Kidney (tissue), 14 donors: ENCODE results near the gene CALML6. TPM values are rescaled to one million over a fixed set of nuclear protein-coding genes. Genes with fewer than 3 reads are reported as not detected.
"Not testable (repeated sequence)": the region's sequence is repeated elsewhere in the genome, so short reads cannot be mapped to it uniquely, and the experiment has no call there.

Experiments used
- DNase-seq, 5 donors: peaks; one replicate each; pipeline ENCODE4 v3.0.0-alpha.2; 2013 to 2020
- FAIRE-seq: peaks from 2 replicates; lab custom pipeline; 2012; peaks lifted over from hg19 to GRCh38; lab: Jason Lieb, UNC
- H3K27ac ChIP-seq, 2 donors: one replicate each; pipeline ENCODE4 v1.7.0; 2013; ENCODE audit warnings: low read depth in 2 of 2, low read length in 2 of 2, inconsistent platforms in 1 of 2
- H3K27me3 ChIP-seq: one replicate; pipeline ENCODE4 v1.7.1; 2013; ENCODE audit warnings: low read length, inconsistent platforms; ENCODE audit not compliant: control insufficient read depth, insufficient read depth
- H3K36me3 ChIP-seq, 3 donors: one replicate each; pipeline versions ENCODE4 v1.7.0 to v1.7.1; 2013; ENCODE audit warnings: low read length in 3 of 3, control low read depth in 1 of 3, inconsistent platforms in 1 of 3; ENCODE audit not compliant: insufficient read depth in 3 of 3, control insufficient read depth in 2 of 3
- H3K4me1 ChIP-seq, 3 donors: one replicate each; pipeline versions ENCODE4 v1.7.0 to v1.7.1; 2013; ENCODE audit warnings: low read length in 3 of 3, inconsistent platforms in 1 of 3, low read depth in 1 of 3; ENCODE audit not compliant: control insufficient read depth in 2 of 3, insufficient read depth in 2 of 3
- H3K4me3 ChIP-seq, 3 donors: one replicate each; pipeline versions ENCODE4 v1.7.0 to v1.8.1; 2013; ENCODE audit warnings: low read length in 3 of 3, control low read depth in 1 of 3, inconsistent platforms in 1 of 3
- H3K9ac ChIP-seq, 3 donors: one replicate each; pipeline versions ENCODE4 v1.7.0 to v1.7.1; 2013; ENCODE audit warnings: low read length in 3 of 3, control low read depth in 1 of 3, inconsistent platforms in 1 of 3
- H3K9me3 ChIP-seq, 3 donors: one replicate each; pipeline versions ENCODE4 v1.7.0 to v1.7.1; 2013; ENCODE audit warnings: low read length in 3 of 3, control low read depth in 1 of 3, inconsistent platforms in 1 of 3; ENCODE audit not compliant: control insufficient read depth in 2 of 3, insufficient read depth in 1 of 3
- CTCF ChIP-seq: IDR thresholded peaks from 3 replicates; pipeline ENCODE4 v1.5.1; 2012; ENCODE audit warnings: mild to moderate bottlenecking, moderate library complexity, borderline replicate concordance; ENCODE audit not compliant: insufficient read depth; ENCODE audit errors: extremely low read depth
- intact Hi-C: fragments of 100-400 bp; cut with DNase I; formaldehyde crosslinking; loops from one replicate; pipeline ENCODE4 v1.11.1; 2022
- polyA plus RNA-seq: library from polyadenylated mRNA; stranded (reverse); fragments of 350-450 nt; fragmentation: Illumina TruSeq; extraction: RNeasy Lipid Tissue Mini Kit (QIAGEN cat#74804); gene quantifications from one replicate; pipeline ENCODE4 v1.2.3, GENCODE V29; 2014; ENCODE audit warnings: low read depth, low replicate concordance; ENCODE audit not compliant: insufficient read depth
- total RNA-seq: library from RNA; stranded (reverse); fragmentation: NEBNext Ultra II Directional; extraction: Animal tissue kit (Norgen Biotek cat#: 25700); gene quantifications from one replicate; pipeline ENCODE4 v1.2.1, GENCODE V29; 2021
- donor health status: control.
- donor health status: control.
- donor health status: control.
- donor health status: control.
- donor health status: control.
- donor health status: DM: yes; HTN: yes; CAD: no.
- donor health status: Normal renal cell carcinoma (clear cell type).

CALML6 gene
- total and polyA plus RNA-seq, 2 donors from 2014 or later = 0.13 to 1.2 TPM

GRCh38 chr1:1929639-1930545 lies 14.8 kb downstream of the CALML6 start:
- TF ChIP-seq CTCF = no peak
- no peak overlapping the region for H3K4me3 ChIP-seq
- H3K27me3 ChIP-seq = no peaks in the 10 kb centered on the region
- no peak for FAIRE-seq
- no peaks in the 10 kb centered on the region for H3K4me1 ChIP-seq
- no peaks in the 10 kb centered on the region for H3K9me3 ChIP-seq
- DNase-seq = peak in 3 of 5 donors; percentile 7 to 64 (median 32)
- H3K9ac ChIP-seq = no peak overlapping the region
- intact Hi-C loops = no loop called here
- no peaks in the 10 kb centered on the region for H3K36me3 ChIP-seq
- no peak overlapping the region for H3K27ac ChIP-seq

DNA sequence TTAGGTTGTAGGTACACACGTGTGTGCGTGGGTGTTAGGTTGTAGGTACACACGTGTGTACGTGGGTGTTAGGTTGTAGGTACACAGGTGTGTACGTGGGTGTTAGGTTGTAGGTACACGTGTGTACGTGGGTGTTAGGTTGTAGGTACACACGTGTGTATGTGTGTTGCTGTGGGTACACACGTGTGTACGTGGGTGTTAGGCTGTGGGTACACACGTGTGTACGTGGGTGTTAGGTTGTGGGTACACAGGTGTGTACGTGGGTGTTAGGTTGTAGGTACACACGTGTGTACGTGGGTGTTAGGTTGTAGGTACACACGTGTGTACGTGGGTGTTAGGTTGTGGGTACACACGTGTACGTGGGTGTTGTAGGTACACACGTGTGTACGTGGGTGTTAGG lies 19.8 kb downstream of the CALML6 start:
- H3K9me3 ChIP-seq, H3K4me1 ChIP-seq, H3K36me3 ChIP-seq, intact Hi-C loops, H3K9ac ChIP-seq, H3K27me3 ChIP-seq, FAIRE-seq, DNase-seq, H3K27ac ChIP-seq, H3K4me3 ChIP-seq: not testable (repeated sequence)

- FAIRE-seq (no peak), DNase-seq (peak in 1 of 5 donors; percentile 29)
These were observed 22.0 kb downstream of the CALML6 start for GRCh38 chr1:1937061-1937460.

More at GRCh38 chr1:1937061-1937460, 22.0 kb downstream of the CALML6 start:
- intact Hi-C loops = no loop called here
- no peaks in the 10 kb centered on the region for H3K27me3 ChIP-seq
- H3K9me3 ChIP-seq = no peaks in the 10 kb centered on the region
- H3K4me1 ChIP-seq = peaks cover 0 to 7% (median 0%) of the 10 kb centered on the region in 3 donors
- no peak overlapping the region for H3K4me3 ChIP-seq
- no peak for TF ChIP-seq CTCF
- H3K27ac ChIP-seq = no peak overlapping the region
- no peak overlapping the region for H3K9ac ChIP-seq
- H3K36me3 ChIP-seq = no peaks in the 10 kb centered on the region
